BJ (cell line): ENCODE measurements around the gene TMEM184A. TPM values are rescaled to one million over a fixed set of nuclear protein-coding genes. Genes with fewer than 3 reads are reported as not detected.

Experiments used
- CTCF ChIA-PET: fragments of 350-600 bp; formaldehyde crosslinking; extraction: SDS; loops from one replicate; lab custom pipeline; 2021; ENCODE audit warnings: antibody characterized with exemption, inconsistent platforms; lab: Yijun Ruan, JAX
- POLR2A ChIA-PET: fragments of 300-600 bp; sonication (Branson Sonifier 250); formaldehyde crosslinking; extraction: SDS; loops from one replicate; lab custom pipeline; 2021; ENCODE audit warnings: antibody characterized with exemption; lab: Charles Lee
- DNase-seq: peaks from one replicate; pipeline ENCODE4 v3.0.0-alpha.2; 2011; ENCODE audit warnings: low read depth
- H3K27me3 ChIP-seq: 2 replicates; pipeline ENCODE4 v1.6.0; 2011; ENCODE audit warnings: low read length; ENCODE audit not compliant: control insufficient read depth, insufficient read depth
- H3K36me3 ChIP-seq: 2 replicates; pipeline ENCODE4 v1.5.1; 2011; ENCODE audit warnings: low read length; ENCODE audit not compliant: control insufficient read depth, insufficient read depth
- H3K4me3 ChIP-seq: 2 replicates; pipeline ENCODE4 v1.5.1; 2011; ENCODE audit warnings: low read depth, mild to moderate bottlenecking, control low read depth, low read length
- CTCF ChIP-seq: IDR thresholded peaks from 2 replicates; pipeline ENCODE4 v1.5.1; 2011; ENCODE audit warnings: low read depth, mild to moderate bottlenecking, control low read depth, inconsistent platforms, low read length, moderate library complexity; ENCODE audit not compliant: insufficient read depth
- polyA plus RNA-seq: library from polyadenylated mRNA; depleted of rRNA; stranded (reverse); fragments of >200 nt; gene quantifications from 2 replicates; pipeline ENCODE4 v1.2.3, GENCODE V29; 2011

TMEM184A gene
- polyA plus RNA-seq, 1 experiment = 1.3 TPM

DNA sequence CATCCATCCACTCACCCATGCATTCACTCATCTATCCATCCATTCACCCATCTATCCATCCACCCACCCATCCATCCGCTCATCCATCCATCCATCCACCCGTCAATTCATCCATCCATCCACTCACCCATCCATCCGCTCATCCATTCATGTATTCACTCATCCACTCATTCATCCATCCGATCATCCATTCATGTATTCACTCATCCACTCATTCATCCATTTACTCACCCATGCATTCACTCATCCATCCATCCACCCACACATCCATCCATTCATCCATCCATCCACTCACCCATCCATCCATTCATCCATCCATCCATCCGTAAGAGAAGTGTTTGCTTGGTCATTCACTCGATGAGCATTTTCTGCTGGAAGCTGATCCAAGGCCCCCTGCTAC is 22.5 kb upstream of the TMEM184A start:
- Histone ChIP-seq H3K27me3 (no peaks in the 10 kb centered on the region), H3K36me3 (no peaks in the 10 kb centered on the region), H3K4me3 (no peak overlapping the region)
- no peak for DNase-seq
- no peak for TF ChIP-seq CTCF
- ChIA-PET POLR2A (no interaction called here), CTCF (interaction anchor here (0.8 to 1.2 kb wide), 6 partner anchors 29 to 631 kb away, joined by 3 to 8 read pairs (median 4); no protein-coding TSS in a partner anchor)

GRCh38 chr7:1576521-1577253 is 20.7 kb upstream of the TMEM184A start:
- CTCF ChIA-PET = no interaction called here
- DNase-seq = no peak
- no peak overlapping the region for H3K4me3 ChIP-seq
- no peaks in the 10 kb centered on the region for H3K27me3 ChIP-seq
- POLR2A ChIA-PET = no interaction called here
- no peaks in the 10 kb centered on the region; the same call in 1 of the 2 replicates for H3K36me3 ChIP-seq
- no peak for TF ChIP-seq CTCF

DNA sequence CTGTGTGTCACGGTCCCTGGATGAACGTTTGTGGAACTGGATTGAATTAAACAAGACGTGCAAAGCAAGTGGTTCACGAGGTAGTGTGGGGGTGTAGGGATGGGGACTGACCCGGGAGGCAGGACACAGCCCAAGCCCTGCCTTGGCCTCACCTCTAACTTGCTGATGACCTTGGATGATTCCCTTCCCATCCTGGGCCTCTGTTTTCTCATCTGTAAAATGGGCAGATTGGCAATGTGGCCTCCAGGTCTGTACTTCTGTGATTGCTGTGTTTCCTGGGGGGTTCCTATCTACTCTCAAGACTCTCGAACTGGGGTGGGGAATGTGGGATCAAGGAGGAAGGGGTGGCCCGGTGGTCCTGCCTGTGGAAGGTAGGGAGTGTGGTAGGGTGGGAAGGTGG is 19.8 kb upstream of the TMEM184A start:
- DNase-seq = no peak
- ChIA-PET POLR2A (no interaction called here), CTCF (no interaction called here)
- TF ChIP-seq CTCF = no peak
- H3K36me3 ChIP-seq = no peaks in the 10 kb centered on the region; the same call in 1 of the 2 replicates
- H3K27me3 ChIP-seq = no peaks in the 10 kb centered on the region
- no peak overlapping the region for H3K4me3 ChIP-seq

DNA sequence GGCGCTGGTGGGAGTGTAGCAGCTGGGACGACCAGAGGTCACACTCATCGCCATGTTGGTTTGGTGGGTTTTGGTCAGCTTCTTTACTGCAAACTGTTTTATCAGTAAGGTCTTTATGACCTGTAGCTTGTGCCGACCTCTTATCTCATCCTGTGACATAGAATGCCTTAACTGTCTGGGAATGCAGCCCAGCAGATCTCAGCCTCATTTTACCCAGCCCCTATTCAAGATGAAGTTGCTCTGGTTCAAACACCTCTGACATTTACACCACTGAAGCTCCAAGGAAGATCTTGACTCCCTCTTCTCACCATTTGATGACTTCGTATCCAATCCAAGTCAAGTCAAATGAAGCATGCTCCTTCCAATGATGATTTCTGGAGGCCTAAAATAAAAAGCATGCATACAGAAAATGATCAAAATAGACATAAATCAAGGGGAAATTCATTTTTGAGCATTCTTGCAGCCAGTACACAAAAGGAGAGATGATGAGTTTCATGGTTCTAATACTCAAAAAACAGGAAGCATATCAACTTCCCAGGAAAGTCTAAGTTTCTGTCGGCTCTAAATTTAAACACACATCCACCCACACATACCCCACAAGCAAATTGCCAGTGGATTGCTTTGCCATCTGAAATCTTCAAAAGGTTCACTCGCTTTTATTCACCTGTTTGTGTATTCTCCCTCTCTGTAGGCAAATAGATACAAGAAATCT is 16.3 kb upstream of the TMEM184A start:
- CTCF ChIA-PET = interaction anchor here (1.2 kb wide), 1 partner anchor 14 kb away, joined by 3 read pairs; no protein-coding TSS in a partner anchor
- POLR2A ChIA-PET = no interaction called here
- DNase-seq = no peak
- TF ChIP-seq CTCF = no peak
- Histone ChIP-seq H3K36me3 (peaks cover 2% of the 10 kb centered on the region), H3K27me3 (no peaks in the 10 kb centered on the region), H3K4me3 (no peak overlapping the region)
